Measurements from ENCODE around the gene AIF1. TPM values are rescaled to one million over a fixed set of nuclear protein-coding genes. Genes with fewer than 3 reads are reported as not detected.
A peak's percentile ranks its signal among the peaks of the same experiment; 100 is the strongest.

Gene AIF1
- total RNA-seq, 1 donor from 2014 or later = 6.9 TPM

GRCh38 chr6:31661262-31662123 lies 46.5 kb downstream of the AIF1 start:
- DNase-seq (ENCODE audit: low spot score in 2 of 2) (no peak), FAIRE-seq (no peak)

- FAIRE-seq = no peak
- DNase-seq (ENCODE audit: low spot score in 2 of 2) = no peak
These were observed 47.2 kb downstream of the AIF1 start for GRCh38 chr6:31662124-31662723.

- DNase-seq (ENCODE audit: low spot score in 2 of 2) = no peak
- no peak for FAIRE-seq
These were observed 48.3 kb downstream of the AIF1 start for GRCh38 chr6:31663126-31663960.

- no peak for FAIRE-seq
These were observed 49.1 kb downstream of the AIF1 start for GRCh38 chr6:31663961-31664789.

GRCh38 chr6:31664790-31665500 lies 49.9 kb downstream of the AIF1 start, which contains the start of gene GPANK1:
Gene GPANK1 (minus strand): TSS chr6:31664997. CDS start chr6:31664478, 519 bp downstream.
- DNase-seq (ENCODE audit: low spot score in 2 of 2) = peak; percentile 80 to 81
- no peak for FAIRE-seq

More at GRCh38 chr6:31663961-31664789, 49.1 kb downstream of the AIF1 start:
- peak in 1 of 2 donors; percentile 58 for DNase-seq (ENCODE audit: low spot score in 2 of 2)

GRCh38 chr6:31665501-31666336 lies 50.7 kb downstream of the AIF1 start, which contains the start of gene CSNK2B:
Gene CSNK2B (plus strand): TSS chr6:31666080. CDS start chr6:31666832, 752 bp downstream.
- DNase-seq (ENCODE audit: low spot score in 2 of 2) (peak; percentile 95 to 98), FAIRE-seq (no peak)

- FAIRE-seq (no peak), DNase-seq (ENCODE audit: low spot score in 2 of 2) (no peak)
These were observed 51.4 kb downstream of the AIF1 start for GRCh38 chr6:31666337-31666965.

Small RNA genes lying within 50 kb of the gene (small RNA-seq; reads per million reads assigned to genes)
- gene MIR6832 (not detected), gene RF00019 (not detected), gene SNORA38 (1.1 reads per million, percentile 69 among the genes with 10 or more reads in this experiment), gene UQCRHP1 (not detected)

Other genes with a start within 250 kb of the AIF1 start
- 0.82 TPM for gene MICA, start 211.6 kb upstream of the AIF1 start, total RNA-seq
- gene MICB, start 117.1 kb upstream of the AIF1 start, total RNA-seq = 0.41 TPM
- gene MCCD1, start 86.3 kb upstream of the AIF1 start, total RNA-seq = not detected
- 318 TPM for gene DDX39B, start 73.2 kb upstream of the AIF1 start, total RNA-seq
- gene ATP6V1G2, start 68.6 kb upstream of the AIF1 start, total RNA-seq = 54.6 TPM
- gene NFKBIL1, start 67.6 kb upstream of the AIF1 start, total RNA-seq = 20.4 TPM
- gene LTA, start 42.9 kb upstream of the AIF1 start, total RNA-seq = not detected
- not detected for gene TNF, start 39.7 kb upstream of the AIF1 start, total RNA-seq
- gene LTB, start 32.8 kb upstream of the AIF1 start, total RNA-seq = not detected
- gene LST1, start 29.0 kb upstream of the AIF1 start, total RNA-seq = 1.2 TPM
- gene NCR3, start 22.2 kb upstream of the AIF1 start, total RNA-seq = not detected
- gene PRRC2A, start 5.5 kb downstream of the AIF1 start, total RNA-seq = 30.6 TPM
- 150 TPM for gene BAG6, start 37.4 kb downstream of the AIF1 start, total RNA-seq
- gene APOM, start 40.7 kb downstream of the AIF1 start, total RNA-seq = 0.41 TPM
- gene C6orf47, start 45.5 kb downstream of the AIF1 start, total RNA-seq = 16.7 TPM
- gene GPANK1, start 49.8 kb downstream of the AIF1 start, total RNA-seq = 11.4 TPM
- 66.0 TPM for gene CSNK2B, start 50.8 kb downstream of the AIF1 start, total RNA-seq
- gene LY6G5B, start 54.7 kb downstream of the AIF1 start, total RNA-seq = 1.6 TPM
- gene LY6G5C, start 65.8 kb downstream of the AIF1 start, total RNA-seq = 5.3 TPM
- gene ABHD16A, start 88.1 kb downstream of the AIF1 start, total RNA-seq = 41.6 TPM
- not detected for gene LY6G6F, start 91.6 kb downstream of the AIF1 start, total RNA-seq
- not detected for gene LY6G6D, start 100.1 kb downstream of the AIF1 start, total RNA-seq
- gene LY6G6C, start 106.5 kb downstream of the AIF1 start, total RNA-seq = not detected
- not detected for gene MPIG6B, start 108.1 kb downstream of the AIF1 start, total RNA-seq
- gene DDAH2, start 114.1 kb downstream of the AIF1 start, total RNA-seq = 90.9 TPM
- gene CLIC1, start 121.3 kb downstream of the AIF1 start, total RNA-seq = 26.1 TPM
- gene MSH5, start 124.8 kb downstream of the AIF1 start, total RNA-seq = 2.9 TPM
- 0.82 TPM for gene SAPCD1, start 147.4 kb downstream of the AIF1 start, total RNA-seq
- under 0.01 TPM for gene VWA7, start 162.1 kb downstream of the AIF1 start, total RNA-seq
- 34.6 TPM for gene VARS1, start 180.5 kb downstream of the AIF1 start, total RNA-seq
- gene LSM2, start 191.7 kb downstream of the AIF1 start, total RNA-seq = 23.6 TPM
- gene HSPA1L, start 200.0 kb downstream of the AIF1 start, total RNA-seq = 5.7 TPM
- 111 TPM for gene HSPA1A, start 200.3 kb downstream of the AIF1 start, total RNA-seq
- gene HSPA1B, start 212.5 kb downstream of the AIF1 start, total RNA-seq = 180 TPM
- gene NEU1, start 247.6 kb downstream of the AIF1 start, total RNA-seq = 19.6 TPM

Measured in frontal cortex (tissue), 4 donors.